GM18951 (cell line): Measurements from ENCODE around the gene CCDC80.
"Not testable (repeated sequence)": the region's sequence is repeated elsewhere in the genome, so short reads cannot be mapped to it uniquely, and the experiment has no call there.

Experiments
- POLR2A ChIP-seq: IDR thresholded peaks from 4 replicates; pipeline ENCODE4 v1.6.1; 2011; ENCODE audit warnings: mild to moderate bottlenecking; ENCODE audit not compliant: insufficient read length, insufficient read depth; ENCODE audit errors: extremely low read depth
- in situ Hi-C: fragments of 300-500 bp; cut with MboI; formaldehyde crosslinking; loops from one replicate; pipeline ENCODE4 v1.12.0; 2022; ENCODE audit warnings: low sequenced_read_pairs, mixed read lengths, inconsistent platforms; ENCODE audit not compliant: unreplicated experiment

Gene CCDC80

GRCh38 chr3:112579697-112580096 lies 61.2 kb downstream of the CCDC80 start:
- no peak for TF ChIP-seq POLR2A
- in situ Hi-C loops: no loop called here

- no peak for TF ChIP-seq POLR2A
- in situ Hi-C loops: no loop called here
Measured at GRCh38 chr3:112579232-112579631, 61.7 kb downstream of the CCDC80 start.

DNA sequence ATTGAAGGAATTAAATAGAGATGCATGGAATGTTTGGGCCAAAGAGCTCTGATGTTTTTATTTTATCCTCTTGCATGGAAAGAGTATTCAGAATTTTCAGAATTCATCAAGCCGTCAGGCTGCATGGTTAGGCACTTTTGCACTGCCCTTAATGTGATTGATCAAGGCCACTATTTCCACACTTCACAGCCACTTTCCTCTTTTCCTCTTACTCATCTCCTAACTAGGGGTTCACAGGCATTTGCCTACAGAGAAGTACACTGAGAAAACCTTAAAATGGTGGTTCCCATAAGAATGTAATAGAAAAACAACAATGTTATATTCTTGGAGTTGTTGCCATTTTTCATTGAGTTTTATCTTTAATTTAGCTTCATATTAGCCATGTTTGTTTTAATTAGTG lies 68.2 kb downstream of the CCDC80 start:
- TF ChIP-seq POLR2A: no peak
- in situ Hi-C loops: no loop called here

DNA sequence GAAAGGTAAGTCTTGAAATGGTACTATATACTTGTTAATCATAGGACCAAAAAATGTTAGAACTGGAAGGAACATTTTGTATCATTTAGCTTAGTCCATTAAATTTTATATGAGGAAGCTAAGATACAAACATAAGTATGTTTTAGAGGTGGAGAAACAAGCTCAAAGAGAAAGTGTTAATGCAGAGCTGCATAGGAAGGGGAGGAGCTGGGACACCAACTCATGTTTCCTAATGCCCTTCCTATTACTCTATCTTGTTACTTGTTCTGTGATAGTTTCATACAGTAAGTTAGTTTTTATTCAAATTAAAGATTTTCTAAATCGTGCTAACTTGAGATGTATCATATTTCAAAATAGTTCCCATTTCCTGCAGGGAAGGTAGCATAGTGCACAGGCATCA lies 71.7 kb downstream of the CCDC80 start:
- no peak for TF ChIP-seq POLR2A
- in situ Hi-C loops: no loop called here

DNA sequence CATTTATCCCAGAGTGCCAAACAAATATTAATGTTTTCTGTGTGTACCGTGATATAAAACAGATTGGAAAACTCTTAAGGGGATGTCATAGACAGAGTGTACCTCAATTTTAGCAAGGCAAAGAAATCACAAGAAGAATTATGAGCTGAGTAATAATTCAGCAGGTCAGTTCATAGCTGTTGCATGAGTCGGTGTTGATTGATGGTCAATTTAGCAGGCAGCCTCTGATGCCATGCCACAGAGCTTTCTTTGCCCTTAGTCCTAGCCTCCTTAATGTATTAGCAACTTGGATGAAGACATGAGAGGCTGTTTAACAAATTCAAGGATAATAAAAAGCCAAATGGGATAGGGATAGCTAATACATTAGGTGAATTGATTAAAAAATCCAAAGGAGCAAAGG lies 72.3 kb downstream of the CCDC80 start:
- TF ChIP-seq POLR2A: no peak
- in situ Hi-C loops: no loop called here

DNA sequence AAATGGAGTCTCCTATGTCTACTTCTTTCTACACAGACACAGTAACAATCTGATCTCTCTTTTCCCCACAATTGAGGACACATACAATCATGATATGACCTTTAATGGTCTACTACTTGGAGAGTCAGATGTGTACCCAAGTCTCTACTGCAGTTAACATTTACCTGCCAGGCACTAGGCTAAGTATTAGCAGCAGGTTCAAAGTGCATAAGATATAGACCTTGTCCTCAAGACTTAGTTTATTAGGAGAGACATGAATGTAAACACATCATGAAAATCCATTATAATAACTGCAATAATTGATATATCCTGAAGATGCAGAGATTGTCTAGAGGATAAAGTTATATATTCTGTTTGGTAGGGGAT lies 76.0 kb downstream of the CCDC80 start:
- in situ Hi-C loops: no loop called here
- TF ChIP-seq POLR2A: no peak

GRCh38 chr3:112564247-112564939 lies 76.5 kb downstream of the CCDC80 start:
- in situ Hi-C loops: not testable (repeated sequence)

- in situ Hi-C loops: no loop called here
- peak; percentile 71 for TF ChIP-seq POLR2A
Measured at GRCh38 chr3:112561734-112562529, 79.0 kb downstream of the CCDC80 start, which contains the start of the genes ATG3 and SLC35A5. TSS of gene ATG3 (minus strand) at chr3:112561962. CDS start at chr3:112561528, 434 bp downstream. TSS of gene SLC35A5 (plus strand) at chr3:112562045. CDS start at chr3:112563404, 1,359 bp downstream.

- in situ Hi-C loops: no loop called here
- TF ChIP-seq POLR2A: peak; percentile 14
Measured at GRCh38 chr3:112561484-112561733, 79.5 kb downstream of the CCDC80 start.

DNA sequence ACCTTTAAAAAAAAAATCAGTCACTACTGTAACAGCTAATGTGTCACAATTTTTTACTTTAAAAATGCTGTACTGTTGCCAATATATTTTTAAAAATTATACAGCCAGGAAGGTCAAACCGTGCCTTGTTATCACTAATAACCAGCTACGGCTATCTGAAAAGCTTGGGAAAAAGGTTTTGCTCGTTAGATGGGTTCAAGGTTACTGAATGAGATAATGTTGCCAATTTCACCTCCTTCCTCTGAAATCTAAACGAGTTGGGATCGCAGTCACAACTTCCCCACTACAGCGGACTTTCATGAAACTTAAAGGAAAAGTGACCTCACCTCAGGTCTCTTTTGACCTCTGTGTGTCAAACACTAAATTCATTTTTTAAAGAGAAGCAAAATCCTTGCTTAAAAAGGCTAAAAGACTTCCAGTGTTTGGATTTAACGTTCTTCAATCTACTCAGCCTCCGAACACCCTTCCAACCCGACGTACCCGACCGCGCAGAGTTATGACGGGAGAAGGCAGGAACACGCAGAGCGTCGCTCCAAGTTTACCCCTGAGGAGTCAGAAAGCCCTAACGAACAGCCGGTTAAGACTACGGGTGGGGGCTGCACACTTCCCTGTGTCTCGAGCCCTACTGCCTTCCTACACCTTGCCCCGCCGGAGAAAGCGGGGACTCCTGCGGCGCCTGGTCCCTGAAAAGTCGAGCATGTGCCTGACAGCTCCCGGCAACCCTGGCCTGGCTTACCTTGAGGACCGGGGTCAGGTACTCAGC lies 80.0 kb downstream of the CCDC80 start:
- in situ Hi-C loops: no loop called here
- no peak for TF ChIP-seq POLR2A

DNA sequence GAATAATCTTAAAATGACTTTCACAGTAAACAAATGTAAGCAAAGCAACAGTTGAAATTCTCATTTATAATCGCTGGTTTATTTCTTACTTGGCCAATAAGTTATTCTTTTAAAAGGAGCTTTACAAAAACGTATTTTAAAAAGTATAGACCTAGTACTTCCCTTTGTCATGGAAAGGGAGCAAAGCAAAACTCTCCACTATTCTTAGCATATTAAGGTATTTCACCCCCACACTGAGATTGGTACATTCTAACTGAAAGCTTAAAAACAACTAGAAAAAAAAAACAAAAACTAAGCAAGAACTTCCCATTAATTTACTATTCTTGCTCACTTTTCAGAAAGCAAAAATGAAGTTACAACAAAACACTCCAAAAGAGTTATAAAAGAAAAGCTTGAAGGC lies 80.6 kb downstream of the CCDC80 start:
- in situ Hi-C loops: no loop called here
- TF ChIP-seq POLR2A: no peak

- in situ Hi-C loops: no loop called here
- no peak for TF ChIP-seq POLR2A
Measured at GRCh38 chr3:112557976-112558375, 83.0 kb downstream of the CCDC80 start.

DNA sequence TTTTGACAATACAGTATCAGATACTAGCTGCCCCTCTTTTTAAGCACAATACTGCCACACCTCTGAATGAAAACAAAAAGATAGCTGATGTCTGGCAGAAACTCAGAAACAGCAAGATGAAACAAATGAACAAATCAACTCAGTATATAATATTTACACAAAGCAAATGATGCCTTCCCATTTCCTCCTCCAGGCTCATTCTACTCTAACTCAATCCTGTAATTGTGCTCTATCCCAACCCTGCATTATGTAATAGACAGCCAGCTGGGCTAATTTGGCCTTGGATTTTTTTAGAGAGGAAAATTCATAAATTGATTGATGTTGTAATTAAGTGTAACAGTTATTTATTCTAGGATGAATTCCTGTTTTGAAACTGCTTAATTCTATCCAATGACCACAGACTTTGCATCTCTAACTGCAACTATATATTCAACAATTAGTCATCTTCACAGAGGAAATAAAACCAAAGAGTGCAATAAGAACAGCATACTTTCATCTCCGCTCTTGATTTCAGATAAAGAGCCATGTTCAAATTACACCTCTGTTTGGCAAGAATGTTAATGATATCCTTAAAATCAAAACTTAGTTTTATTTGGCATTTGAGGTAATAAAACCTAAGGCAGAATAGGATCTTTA lies 85.3 kb downstream of the CCDC80 start:
- no peak for TF ChIP-seq POLR2A
- in situ Hi-C loops: no loop called here

- TF ChIP-seq POLR2A: no peak
- in situ Hi-C loops: no loop called here
Measured at GRCh38 chr3:112550859-112551258, 90.1 kb downstream of the CCDC80 start.
